ENCODE results near the gene MYO1E.

DNA sequence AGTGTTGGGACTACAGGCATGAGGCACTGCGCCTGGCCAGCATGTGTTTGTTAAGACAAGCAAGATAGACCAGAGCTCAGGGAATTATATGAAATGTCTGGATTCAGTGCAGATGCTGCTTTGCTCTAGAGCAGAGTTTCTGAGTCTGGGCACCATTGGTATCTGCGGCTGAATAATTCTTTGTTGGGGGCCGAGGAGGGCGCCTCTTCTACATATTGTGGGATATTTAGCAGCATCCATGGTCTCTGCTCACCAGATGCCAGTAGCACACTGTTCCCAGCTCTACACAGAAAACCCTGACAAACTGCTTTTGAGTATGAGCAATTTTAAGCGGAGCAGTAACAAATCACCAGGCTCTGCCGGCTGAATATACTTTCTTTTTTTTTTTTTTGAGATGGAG lies 169.7 kb downstream of the MYO1E start:
- TF ChIP-seq, protein P1, sequence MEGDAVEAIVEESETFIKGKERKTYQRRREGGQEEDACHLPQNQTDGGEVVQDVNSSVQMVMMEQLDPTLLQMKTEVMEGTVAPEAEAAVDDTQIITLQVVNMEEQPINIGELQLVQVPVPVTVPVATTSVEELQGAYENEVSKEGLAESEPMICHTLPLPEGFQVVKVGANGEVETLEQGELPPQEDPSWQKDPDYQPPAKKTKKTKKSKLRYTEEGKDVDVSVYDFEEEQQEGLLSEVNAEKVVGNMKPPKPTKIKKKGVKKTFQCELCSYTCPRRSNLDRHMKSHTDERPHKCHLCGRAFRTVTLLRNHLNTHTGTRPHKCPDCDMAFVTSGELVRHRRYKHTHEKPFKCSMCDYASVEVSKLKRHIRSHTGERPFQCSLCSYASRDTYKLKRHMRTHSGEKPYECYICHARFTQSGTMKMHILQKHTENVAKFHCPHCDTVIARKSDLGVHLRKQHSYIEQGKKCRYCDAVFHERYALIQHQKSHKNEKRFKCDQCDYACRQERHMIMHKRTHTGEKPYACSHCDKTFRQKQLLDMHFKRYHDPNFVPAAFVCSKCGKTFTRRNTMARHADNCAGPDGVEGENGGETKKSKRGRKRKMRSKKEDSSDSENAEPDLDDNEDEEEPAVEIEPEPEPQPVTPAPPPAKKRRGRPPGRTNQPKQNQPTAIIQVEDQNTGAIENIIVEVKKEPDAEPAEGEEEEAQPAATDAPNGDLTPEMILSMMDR (conservative IDR thresholded peaks at IDR 0.05; ENCODE audit: low read length), result no peak
- no peak for TF ChIP-seq EZH2phosphoT487 (IDR thresholded peaks at IDR 0.05; ENCODE audit: borderline replicate concordance, low read depth, low read length)

All from OCI-LY7 (cell line).